Measurements from ENCODE around the gene CCNL1.
"Not testable (repeated sequence)": the region's sequence is repeated elsewhere in the genome, so short reads cannot be mapped to it uniquely, and the experiment has no call there.

CCNL1 gene

DNA sequence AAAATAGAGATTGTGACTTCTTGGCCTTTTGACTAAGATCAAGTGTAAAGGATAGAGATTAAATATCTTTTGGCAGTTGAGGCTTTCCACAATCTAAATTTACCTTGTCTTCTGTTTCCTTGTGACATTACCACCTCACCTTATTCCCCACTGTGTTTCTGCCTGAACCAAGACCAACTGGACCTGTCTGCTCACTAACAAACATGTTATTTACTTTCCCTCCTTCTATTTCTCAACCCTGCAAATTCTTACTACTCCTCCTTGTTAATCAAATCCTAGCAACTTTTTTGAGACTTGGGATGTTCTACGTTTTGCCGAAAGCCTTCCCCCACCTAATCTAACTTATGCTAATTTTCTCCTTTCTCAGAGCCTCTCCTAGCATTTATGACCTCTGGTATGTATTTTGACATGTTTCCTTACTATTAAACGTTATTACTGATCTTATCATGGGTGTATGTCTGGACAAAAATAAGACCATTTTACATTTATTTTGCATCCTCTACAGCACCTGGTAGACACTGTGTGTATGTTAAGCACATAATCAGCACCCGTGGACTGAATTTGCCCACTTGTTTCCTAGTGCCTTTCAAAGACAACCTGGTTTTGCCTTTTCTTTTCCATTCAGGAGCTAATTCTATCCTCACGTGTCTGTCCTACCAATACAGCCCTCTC lies 7.6 kb upstream of the CCNL1 start:
- DNase-seq: no peak

DNA sequence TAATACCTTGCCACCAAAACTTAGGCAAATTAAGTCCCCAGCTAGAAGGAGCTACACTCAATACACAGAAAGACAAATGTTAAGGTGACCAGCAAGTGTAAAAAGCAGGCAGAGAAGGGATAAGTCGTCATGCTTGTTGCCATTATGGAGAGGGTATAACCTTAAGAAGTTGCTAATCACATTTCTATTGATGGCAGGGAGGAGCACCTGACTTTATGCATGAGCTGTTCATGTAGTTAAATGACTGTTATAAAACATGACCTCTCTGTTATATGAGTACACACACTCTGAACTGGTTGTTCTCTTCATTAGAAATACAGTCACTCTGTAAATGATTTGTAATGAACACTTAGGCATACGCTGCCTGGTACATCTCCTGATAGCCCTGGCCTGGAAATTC lies 6.6 kb upstream of the CCNL1 start:
- DNase-seq: no peak

DNA sequence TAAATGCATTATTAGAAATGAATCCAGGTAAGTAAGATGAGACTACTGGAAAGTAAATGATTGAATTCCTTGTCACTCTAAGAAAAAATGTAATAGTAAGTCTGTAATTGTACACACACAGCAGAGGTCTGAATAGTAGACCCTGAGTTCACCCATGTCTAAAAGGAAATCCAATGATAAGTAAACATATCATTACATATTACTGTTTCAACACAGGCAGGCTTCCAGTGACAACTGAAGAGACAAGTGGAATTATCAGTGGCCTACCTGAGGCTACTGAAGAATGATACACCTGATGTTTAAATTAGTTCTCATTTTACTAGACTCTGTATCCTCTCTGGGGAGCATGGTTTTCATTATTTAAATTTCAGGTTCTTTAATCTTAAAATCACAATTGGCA lies 6.2 kb upstream of the CCNL1 start:
- DNase-seq: peak; percentile 16

DNA sequence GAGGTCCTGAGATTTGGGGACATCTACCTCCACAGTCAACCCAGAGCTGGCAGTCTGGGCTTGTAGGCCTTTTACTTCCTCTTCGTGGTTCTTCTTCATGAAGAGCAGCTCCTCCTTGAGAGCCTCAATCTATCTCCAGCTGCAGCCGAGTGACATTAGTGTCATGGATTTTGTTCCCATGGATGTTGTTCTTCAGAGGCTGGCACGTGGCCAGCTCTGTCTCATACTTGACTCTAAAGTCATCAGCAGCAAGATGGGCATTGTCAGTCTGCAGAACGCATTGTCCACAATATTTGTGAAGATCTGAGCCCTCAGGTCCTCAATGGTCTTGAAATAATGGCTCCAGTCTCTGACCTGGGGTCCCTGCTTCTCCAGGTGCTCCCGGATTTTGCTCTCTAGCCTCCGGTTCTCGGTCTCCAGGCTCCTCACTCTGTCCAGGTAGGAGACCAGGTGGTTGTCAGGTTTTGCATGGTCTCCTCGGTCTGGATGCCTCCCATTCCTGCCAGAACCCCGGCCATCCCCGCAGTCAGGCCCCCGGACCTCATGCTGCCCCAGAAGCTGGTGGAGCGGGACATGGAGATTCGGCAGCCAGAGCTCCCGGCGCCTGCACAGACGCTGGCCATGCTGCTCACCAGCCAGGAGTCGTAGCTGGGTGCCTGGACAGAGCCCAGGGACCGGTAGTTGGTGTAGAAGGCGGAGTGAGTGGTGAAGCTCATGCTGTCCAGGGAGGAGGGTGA lies 3.4 kb upstream of the CCNL1 start:
- no peak for DNase-seq

DNA sequence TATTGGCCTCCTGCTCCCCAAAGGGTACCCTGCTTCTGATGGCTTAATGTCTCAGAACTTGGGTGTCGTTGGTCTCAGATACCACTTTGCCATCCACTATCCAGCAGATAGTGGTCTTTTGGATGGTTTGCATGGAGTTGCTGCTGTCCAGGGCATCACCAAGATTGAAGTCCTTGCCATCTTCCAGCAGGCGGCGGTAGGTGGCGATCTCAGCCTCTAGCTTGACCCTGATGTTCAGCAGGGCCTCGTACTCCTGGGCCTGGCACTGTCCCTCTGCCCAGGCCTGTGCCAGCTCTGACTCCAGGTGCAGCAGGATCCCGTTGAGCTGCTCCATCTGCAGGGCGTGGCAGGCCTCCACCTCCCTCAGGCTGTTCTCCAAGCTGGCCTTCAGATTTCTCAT lies 2.7 kb upstream of the CCNL1 start:
- DNase-seq: not testable (repeated sequence)

DNA sequence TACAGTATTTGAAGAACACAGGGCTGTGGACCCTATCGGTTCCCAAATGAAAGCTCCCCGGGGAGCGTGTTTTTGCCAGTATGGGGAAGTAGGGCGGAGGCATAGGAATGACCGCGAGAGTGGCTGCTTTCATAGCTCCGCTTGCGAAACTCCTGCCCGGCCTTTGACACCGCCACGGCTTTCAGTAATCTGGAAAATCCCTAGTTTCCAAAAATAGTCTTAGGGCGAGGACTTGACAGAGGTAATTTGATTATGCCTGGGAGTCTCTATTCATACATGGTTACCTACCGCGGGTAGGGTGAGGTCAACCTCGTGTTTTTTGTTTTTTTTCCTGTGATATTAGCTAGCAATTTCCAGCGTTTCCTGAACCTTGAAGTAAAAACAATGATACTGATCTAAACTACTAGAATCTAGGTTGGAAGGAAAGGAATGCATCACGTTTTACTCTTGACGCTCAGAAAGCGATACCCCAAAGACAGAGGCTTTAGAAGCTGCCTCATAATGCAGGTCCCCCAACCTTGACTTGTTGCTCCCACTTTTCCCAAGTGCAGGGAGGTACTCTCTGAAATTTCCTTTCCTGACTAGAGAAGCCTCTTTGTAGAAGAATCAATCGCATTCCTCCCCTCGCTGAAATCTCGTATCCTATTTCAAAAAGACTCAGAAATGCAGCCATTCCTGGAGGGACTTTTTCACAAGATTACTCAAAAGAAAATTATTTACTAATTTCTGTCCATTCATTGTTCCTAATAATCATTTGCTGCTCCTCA lies 894 bp upstream of the CCNL1 start:
- DNase-seq: no peak

DNA sequence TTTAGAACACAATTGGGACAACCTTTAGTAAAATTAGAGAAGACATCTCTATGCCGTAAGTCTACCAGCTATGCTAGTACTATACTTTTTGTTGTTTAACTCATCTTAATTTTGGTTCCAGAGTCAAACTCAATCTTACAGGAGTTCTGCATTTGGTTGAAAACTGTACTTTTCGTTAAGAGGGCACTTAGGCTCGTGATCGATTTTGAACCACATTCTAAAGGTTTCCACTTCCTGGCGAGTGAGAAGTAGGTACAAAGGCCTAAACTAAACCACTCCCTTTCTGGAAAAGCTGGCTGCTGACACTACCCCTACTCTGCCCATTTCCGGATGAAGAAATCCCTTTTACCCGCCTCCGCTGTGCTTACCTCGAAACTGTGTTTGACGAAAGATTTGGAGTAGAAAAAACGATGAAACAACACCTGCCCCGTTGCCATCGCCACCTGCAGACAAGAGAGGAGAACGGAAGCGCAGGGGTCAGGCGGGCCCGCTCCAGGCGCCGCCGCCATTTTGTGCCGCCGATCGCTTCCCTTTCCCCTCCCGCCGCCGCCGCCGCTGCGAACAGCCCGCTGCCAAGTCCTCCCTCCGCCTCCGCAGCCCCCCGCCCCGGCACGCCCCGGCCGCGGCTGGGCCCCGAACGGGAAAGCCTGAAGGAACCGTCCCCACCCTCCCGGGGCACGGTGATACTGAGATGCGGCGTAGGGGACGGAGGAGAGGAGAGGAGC lies 748 bp downstream of the CCNL1 start:
- DNase-seq: no peak

DNA sequence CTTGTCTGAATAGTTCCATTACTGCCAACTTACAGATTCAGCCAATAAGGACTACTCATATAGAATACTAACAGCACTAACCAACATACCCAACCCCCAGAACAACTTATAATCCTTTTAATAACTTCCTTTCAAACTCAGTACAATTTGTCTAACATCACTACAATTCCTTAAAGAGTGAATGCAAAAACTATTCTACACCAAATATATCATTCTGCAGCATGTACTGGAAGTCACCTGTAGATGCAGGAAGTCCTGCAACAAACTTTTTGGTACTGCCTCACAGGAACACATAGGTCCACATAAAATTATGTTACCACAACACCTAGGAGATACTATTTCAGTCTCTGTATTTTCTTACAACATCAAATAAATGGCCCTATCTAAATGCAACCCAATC lies 2.1 kb downstream of the CCNL1 start:
- no peak for DNase-seq

DNA sequence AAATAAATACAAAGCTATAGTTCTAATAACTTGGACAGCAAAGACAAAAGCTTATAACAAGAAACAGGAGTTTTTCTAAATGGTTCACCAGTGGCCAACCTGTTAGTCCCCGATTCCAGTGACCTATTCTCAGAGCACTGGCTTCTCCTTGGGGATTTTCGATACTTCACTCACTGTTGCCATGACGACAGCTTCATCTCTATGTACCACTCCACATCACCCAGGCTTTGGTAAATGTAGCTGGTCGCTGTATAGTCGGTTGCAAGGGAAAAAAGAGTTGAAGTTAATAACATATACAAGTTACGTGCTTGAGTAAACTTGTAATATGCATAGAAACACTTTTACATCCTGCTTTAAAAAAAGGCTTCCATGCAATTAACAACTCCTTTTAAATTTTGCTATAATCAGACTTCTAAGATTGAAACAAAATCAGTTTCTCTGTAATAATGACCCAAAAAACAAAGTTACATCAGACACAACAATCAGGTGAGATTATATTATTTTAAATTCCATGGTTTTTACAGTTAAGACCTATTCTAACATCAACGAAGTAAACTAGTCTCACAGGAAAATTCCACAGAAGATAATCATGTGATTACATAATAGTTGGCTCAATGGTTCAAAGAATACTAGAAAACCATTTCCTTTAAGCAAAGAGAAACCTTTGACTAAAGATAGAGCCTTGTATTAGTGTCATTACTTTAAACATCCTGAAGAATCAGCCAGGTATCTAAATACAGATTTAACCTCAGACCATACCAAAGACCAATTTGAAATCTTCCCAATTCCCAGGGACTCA lies 2.9 kb downstream of the CCNL1 start:
- no peak for DNase-seq

DNA sequence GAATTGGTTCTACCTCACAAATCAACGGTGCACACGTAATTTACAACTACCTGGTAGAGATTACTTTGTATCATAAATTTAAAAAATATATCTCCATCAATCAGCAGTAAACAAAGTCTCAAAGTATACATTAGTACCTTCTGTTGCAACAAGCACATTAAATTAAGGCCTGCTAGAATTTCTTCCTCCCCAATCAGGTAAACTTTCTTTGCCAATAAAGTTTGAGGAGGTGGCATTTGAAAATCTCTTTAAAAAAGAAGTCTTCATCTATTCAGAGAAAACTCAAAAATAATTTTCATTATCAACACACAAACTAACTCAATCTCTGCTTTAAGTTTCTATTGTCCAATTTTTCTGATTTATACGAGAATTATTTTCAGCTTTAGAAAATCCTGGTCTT lies 4.4 kb downstream of the CCNL1 start:
- DNase-seq: no peak

DNA sequence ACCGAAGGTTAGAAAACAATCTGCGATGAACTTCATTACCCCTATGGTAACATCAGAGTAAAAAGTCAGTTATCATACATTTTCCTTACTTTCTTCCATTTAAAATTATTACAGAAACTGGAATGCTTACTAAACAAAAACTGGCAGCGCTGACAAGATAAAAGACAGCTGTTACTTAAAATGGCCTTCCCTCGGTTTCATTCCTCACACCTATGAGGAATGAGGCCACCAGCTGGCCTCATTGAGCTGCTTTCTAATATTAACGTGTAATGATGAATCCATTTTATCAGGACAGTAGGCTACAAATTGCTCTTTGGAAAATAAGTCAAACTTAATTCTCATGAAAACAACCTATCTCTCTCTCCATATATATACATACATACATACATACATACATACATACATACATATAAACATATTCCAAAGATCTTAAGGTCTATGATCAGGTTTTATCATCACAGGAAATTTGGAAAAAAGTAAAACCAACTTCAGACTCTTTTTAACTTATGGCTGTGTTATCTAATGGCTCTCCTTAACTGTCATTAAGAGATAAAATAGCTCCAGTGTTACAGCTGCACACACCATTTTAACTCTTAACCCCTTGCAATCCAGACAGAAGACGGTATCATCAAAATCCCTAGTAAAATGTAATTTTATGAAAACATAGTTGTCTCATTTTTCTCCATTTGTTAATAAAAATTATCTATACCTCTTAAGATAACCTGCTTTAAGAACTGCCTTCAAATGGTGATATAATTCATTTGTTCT lies 5.2 kb downstream of the CCNL1 start:
- no peak for DNase-seq

DNA sequence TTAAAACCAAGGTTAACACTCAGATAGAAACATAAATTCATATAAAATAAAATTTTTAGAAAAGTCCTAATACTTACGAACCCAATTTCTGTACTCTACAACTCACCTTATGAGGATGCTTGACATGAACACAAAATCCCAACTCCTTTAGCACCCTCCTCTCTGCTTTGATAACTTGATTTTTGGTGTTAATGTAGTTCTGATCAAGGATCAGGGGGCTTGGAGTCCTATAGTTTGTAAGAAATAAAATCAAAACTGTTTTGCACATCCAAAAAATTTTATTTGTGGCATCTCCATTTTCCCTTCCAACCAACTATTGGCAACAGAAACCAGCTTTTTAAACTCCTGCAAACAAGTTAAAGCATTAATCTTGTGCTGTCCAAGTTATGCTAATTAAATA lies 7.0 kb downstream of the CCNL1 start:
- DNase-seq: no peak

DNA sequence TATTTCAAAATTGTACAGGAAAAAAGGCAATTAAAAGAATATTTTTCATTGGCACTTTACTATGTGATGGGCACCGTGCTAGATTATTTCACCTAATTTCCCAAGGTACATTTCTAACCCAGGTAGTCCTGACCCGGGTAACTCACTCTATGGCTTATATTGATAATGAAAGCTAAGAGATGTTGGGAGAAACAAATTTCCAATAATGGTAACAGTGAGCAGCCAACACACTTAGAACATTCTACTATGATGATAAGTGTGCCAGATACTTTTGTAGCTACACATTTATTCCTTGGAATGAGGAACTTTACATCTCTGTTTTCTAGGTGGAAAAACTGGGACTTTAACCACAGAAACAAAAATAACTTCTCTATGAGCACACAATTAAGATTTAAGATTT lies 7.5 kb downstream of the CCNL1 start:
- DNase-seq: no peak

DNA sequence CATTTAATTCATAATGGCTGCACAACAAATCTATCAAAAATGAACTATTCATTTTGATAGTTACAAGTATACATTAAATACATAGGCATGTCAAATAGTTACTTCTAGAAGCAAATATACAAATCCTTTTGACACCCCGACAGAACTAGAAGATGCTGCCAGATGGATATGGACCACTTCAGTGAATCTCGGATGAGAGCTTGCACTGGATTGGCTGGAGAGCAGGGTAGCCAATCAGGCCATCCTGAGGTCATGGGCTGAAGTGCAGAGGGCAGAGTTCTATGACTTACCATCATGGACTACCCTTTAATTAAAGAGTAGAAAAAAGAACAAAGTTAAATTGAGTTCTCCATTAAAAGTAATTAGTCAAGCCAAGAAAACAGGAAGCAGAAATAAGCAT lies 8.3 kb downstream of the CCNL1 start:
- no peak for DNase-seq

DNA sequence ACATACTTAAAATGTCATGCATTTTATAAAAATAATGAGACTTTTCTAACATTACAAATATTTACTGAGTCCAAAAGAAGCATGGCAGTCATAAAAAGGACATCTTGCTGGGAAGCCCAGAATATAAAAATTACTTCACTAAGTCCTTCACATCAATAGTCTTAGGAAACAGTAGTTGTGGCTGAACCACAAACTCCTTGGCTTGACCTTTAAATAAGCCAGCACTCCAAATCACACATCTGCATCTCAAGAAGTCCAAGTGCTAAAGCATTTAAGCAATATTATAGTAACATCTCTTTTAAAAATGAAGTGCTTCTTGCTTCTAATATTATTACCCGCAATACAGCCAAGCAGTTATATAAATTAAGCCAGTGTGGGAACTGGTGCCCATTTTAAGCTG lies 8.8 kb downstream of the CCNL1 start:
- no peak for DNase-seq

DNA sequence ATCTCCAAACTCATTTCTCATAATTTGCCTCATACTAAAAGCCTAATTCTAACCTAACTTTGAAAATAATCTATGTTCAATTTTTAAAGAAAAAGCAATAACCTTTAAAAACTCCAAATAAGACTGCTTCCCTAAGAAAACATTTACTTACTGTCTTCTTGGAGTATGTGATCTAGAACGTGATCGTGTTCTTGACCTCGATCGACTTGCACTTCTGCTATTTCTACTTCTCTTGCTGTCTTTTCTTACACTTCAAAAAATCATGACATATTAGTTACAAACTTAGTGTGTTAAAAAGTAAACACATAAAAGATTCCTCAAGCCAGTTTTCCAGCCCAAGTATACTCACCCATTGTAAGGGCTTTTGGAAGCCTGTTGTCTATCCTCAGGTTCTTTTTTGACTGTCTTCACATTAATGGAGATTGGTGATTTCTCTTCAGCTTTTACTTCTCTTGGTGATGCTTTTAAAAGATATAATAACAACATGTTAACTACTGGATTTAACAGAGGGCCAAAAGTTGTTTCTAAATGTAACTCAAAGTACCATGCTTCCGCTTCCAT lies 10.7 kb downstream of the CCNL1 start:
- no peak for DNase-seq

DNA sequence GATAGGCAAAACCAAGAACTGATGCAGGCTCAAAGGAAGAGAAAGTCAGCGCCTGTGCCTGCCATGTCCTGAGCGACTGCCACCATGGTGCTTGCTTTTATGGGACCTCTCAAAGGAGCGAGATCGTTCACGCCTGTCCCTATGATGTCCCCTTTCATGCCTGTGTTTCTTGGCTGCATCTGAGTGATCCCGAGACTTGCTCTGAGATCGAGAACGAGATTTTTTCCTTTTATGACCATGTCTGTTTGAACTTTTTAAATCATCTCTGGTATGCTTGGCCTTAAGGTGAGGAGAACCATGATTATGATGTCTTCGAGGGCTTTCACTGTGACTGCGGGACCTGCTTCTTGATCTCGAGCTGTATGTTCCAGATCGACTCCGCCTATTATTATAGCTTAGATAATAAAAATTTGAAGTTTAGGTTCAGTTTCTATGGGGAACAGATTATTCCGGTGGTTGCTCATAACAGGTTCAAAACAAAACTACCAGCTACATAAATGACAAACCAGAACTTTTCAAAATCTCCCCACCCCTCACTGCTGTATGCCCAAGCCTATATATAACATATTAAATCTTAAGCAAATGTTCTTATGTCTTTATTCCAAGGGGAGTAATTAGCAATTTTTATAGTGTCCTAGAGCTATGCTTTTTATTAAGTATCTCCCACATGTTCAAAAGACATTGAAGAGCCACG lies 11.6 kb downstream of the CCNL1 start:
- no peak for DNase-seq

DNA sequence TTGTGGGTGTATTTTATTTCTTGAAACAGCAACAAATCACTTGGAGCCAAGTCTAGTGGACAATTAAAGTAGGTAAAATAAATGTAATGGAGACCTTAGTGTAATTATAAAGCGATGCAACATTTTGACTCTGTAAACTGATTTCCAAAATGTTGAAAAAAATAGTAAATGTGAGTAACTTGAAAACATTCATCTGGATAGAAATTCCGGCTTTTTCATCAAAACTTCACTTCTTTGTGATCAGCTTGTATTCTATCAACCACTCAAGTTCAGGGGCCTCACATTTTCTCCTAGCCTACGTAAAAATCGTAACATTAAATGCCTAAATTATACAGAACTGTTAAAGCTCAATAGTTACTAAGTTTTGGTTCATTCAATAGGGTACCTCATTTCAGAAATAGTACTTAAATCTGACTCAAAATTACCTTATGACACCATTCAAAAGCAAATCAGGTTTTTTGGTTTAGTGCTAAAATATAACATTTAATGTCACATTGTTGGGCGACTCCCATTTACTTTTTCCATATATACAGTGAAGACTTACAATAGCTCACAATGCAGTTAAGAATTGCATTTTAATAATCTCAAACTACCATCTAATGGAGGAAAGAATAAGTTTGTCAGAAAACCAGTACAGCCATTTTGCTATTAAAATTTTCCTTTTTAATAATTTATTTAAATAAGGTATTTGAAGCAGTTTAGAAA lies 12.7 kb downstream of the CCNL1 start:
- DNase-seq: no peak

DNA sequence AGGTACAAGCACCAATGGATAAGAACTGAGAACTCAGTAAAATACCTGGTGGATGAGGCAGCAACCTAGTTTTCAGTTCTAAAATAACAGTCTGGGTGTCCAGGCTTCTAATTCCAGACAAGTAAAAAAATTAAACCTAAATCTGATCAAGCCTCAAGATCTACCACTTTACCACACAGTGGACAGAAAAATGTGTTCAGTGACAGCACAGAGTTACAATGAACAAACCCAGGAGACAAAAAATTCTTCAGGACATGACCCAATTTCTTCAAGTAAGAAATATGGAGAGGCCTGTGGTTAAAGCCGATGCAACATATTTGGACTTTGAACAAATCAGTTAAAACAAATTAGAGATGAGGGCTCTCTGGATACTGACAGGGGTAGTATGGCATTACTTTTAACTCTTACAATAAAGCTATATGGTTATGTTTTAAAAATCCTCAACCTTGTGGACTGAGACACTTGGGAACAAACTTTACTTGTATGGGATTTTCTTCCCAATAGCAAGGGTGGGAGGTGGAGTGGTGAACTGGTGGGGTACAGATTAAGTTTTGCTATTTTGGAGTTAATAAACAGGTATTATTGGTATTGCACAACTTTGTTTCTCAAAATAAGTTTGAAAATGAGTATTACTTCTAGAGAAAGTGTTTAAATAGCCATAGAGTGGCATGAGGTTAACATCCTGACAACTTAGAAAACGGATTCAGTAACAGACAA lies 14.2 kb downstream of the CCNL1 start:
- DNase-seq: no peak

Data from NCI-H1048 (cell line).